Lower leg skin (tissue), 4 donors: Measurements from ENCODE around the gene SHC1. TPM values are rescaled to one million over a fixed set of nuclear protein-coding genes. Genes with fewer than 3 reads are reported as not detected.
A peak's percentile ranks its signal among the peaks of the same experiment; 100 is the strongest.

Experiments used
- DNase-seq, 2 donors: peaks; one replicate each; pipeline ENCODE4 v3.0.0-alpha.2; 2019; ENCODE audit warnings: low spot score in 2 of 2
- H3K4me3 ChIP-seq: fragments of 200-600 bp; sonication (generic); 2 replicates; pipeline ENCODE4 v1.5.1; 2017; ENCODE audit warnings: mild to moderate bottlenecking, low read depth; ENCODE audit not compliant: poor library complexity, severe bottlenecking
- POLR2A ChIP-seq, 2 donors: fragments of 450-650 bp; IDR thresholded peaks; one replicate each; pipeline ENCODE4 v1.6.1; 2016 to 2017; ENCODE audit warnings: antibody characterized with exemption in 2 of 2, mild to moderate bottlenecking in 1 of 2, moderate library complexity in 1 of 2
- WGBS, 2 donors: methylation state at CpG; one replicate each; pipeline ENCODE4 v1.1.5; 2018; 5-methylcytosine and 5-hydroxymethylcytosine counted together
- intact Hi-C: fragments of 100-400 bp; cut with DNase I; formaldehyde crosslinking; loops from one replicate; pipeline ENCODE4 v1.15.0; 2023; ENCODE audit warnings: low total_unique reads
- total RNA-seq, 4 donors: library from RNA; depleted of rRNA; stranded (reverse); fragments of >200 nt; gene quantifications; one replicate each; pipeline ENCODE4 v1.1.0, GENCODE V29; 2016
- TF ChIP-seq, protein P1 (sequence below), 3 donors: fragments of 450-650 bp; IDR thresholded peaks; one replicate each; pipeline ENCODE4 v1.5.1; 2016; ENCODE audit warnings: antibody characterized with exemption in 3 of 3, mild to moderate bottlenecking in 3 of 3, moderate library complexity in 2 of 3

Gene SHC1
- total RNA-seq, 4 donors from 2014 or later = 45.4 to 68.9 (median 66.4) TPM

DNA sequence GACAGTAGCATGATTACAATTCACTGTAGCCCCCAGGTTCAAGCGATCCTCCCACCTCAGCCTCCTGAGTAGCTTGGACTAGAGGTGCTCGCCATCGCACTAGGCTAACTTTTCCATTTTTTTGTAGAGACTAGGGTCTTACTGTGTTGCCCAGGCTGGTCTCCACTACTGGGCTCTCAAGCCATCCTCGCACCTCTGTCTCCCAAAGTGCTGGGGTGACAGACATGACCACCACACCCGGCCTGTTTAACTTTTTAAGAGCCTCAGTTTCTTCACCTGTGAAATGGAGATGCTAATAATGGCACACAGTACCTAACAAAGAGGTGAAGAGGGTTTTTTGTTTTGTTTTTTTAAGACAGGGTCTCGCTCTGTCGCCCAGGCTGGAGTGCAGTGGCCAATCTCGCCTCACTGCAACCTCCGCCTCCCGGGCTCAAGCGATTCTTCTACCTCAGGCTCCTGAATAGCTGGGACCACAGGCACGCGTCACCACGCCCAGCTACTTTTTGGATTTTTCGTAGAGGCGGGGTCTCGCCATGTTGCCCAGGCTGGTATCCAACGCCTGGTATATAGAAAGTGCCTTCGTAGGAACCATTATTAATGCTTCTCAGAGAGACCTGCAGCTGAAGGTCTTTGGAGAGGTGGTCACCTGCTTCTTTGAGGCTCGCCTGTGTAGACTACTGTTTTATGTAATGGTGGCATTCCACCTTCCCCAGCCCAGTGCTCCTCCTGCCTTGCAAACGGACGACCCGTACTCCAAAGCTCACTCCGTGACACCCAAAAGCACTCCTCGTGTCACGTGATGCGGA lies 34.6 kb downstream of the SHC1 start:
- intact Hi-C loops = no loop called here
- no peak for DNase-seq
- peak overlapping the region; percentile 67 for H3K4me3 ChIP-seq
- WGBS, 2 donors = 22 to 32% methylated on average over 27 of the region's 27 CpGs
- no peak for TF ChIP-seq POLR2A (IDR thresholded peaks at IDR 0.05)
- TF ChIP-seq, protein P1, sequence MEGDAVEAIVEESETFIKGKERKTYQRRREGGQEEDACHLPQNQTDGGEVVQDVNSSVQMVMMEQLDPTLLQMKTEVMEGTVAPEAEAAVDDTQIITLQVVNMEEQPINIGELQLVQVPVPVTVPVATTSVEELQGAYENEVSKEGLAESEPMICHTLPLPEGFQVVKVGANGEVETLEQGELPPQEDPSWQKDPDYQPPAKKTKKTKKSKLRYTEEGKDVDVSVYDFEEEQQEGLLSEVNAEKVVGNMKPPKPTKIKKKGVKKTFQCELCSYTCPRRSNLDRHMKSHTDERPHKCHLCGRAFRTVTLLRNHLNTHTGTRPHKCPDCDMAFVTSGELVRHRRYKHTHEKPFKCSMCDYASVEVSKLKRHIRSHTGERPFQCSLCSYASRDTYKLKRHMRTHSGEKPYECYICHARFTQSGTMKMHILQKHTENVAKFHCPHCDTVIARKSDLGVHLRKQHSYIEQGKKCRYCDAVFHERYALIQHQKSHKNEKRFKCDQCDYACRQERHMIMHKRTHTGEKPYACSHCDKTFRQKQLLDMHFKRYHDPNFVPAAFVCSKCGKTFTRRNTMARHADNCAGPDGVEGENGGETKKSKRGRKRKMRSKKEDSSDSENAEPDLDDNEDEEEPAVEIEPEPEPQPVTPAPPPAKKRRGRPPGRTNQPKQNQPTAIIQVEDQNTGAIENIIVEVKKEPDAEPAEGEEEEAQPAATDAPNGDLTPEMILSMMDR (IDR thresholded peaks at IDR 0.05) = no peak

GRCh38 chr1:154934358-154934948 lies 36.1 kb downstream of the SHC1 start:
- TF ChIP-seq POLR2A (IDR thresholded peaks at IDR 0.05) = no peak
- TF ChIP-seq, protein P1 (IDR thresholded peaks at IDR 0.05) = no peak
- WGBS, 2 donors = 95 to 99% methylated on average over 5 of the region's 5 CpGs
- DNase-seq = no peak
- intact Hi-C loops = no loop called here
- no peak overlapping the region for H3K4me3 ChIP-seq

GRCh38 chr1:154931940-154932487 lies 38.5 kb downstream of the SHC1 start:
- TF ChIP-seq POLR2A (IDR thresholded peaks at IDR 0.05) = no peak
- TF ChIP-seq, protein P1 (IDR thresholded peaks at IDR 0.05) = no peak
- intact Hi-C loops = no loop called here
- 54 to 64% methylated on average over 11 of the region's 11 CpGs for WGBS, 2 donors
- peak in 1 of 2 donors; percentile 44 for DNase-seq
- H3K4me3 ChIP-seq = no peak overlapping the region

GRCh38 chr1:154926201-154926600 lies 44.3 kb downstream of the SHC1 start:
- DNase-seq = no peak
- intact Hi-C loops = no loop called here
- WGBS, 2 donors = 92 to 95% methylated on average over 13 of the region's 13 CpGs

DNA sequence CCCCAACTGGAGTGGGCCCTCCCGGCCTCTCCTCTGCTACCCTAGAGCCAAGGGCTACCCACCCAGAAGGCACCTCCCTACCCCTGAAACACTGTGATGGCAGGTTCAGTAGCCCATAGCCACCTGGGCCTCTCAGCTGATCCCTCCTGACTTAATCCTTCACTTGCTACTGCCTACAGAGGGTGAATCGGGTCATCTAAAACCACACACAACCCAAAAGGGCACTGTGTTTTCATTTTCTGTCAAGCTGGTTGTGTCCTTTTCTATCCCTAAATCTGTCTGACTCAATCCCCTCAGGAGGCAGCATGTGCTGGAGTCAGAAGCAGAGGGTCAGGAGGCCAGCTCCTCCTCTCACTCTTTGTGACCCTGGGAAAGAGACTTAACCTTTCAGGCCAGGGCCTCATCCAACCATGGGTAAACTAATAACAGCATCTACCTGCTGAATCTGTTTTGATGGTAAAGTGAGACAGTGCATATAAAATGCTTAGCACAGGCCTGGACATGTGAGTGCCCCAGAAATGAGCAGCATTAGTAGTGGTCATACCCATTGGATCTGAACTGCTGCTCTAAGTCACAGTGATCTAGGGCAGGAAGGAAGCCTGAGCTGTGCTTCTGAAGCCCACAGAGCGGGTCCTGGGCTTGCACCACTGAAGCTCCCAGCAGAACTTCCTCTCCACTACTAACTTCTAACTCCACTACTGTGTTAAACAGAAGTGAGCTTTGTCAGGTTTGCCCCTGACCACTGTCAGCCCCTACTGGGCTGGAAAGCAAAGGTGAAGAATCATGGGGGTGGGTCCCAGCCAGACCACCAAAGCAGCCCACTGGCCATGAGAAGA lies 45.0 kb downstream of the SHC1 start:
- WGBS, 2 donors = 91 to 97% methylated on average over 3 of the region's 3 CpGs
- DNase-seq = no peak
- H3K4me3 ChIP-seq = no peak overlapping the region
- intact Hi-C loops = no loop called here
- TF ChIP-seq POLR2A (IDR thresholded peaks at IDR 0.05) = no peak
- TF ChIP-seq, protein P1 (IDR thresholded peaks at IDR 0.05) = no peak

More at GRCh38 chr1:154926201-154926600, 44.3 kb downstream of the SHC1 start:
- H3K4me3 ChIP-seq = no peak overlapping the region
- TF ChIP-seq, protein P1 (IDR thresholded peaks at IDR 0.05) = no peak
- TF ChIP-seq POLR2A (IDR thresholded peaks at IDR 0.05) = no peak
